Measurements from ENCODE around the gene KCTD15. TPM values are rescaled to one million over a fixed set of nuclear protein-coding genes. Genes with fewer than 3 reads are reported as not detected.

The KCTD15 gene
- polyA plus RNA-seq, 3 donors: 20.6 to 34.1 (median 26.2) TPM

- WGBS, 3 donors: 87 to 90% (median 88%) methylated on average over 6 of the region's 6 CpGs
- no peak overlapping the region for H3K27ac ChIP-seq (ENCODE audit: low read depth, low read length)
These were observed 28.9 kb downstream of the KCTD15 start for GRCh38 chr19:33825556-33825955.

- 80 to 87% (median 82%) methylated on average over 7 of the region's 7 CpGs for WGBS, 3 donors
- H3K27ac ChIP-seq (ENCODE audit: low read depth, low read length): no peak overlapping the region
These were observed 29.9 kb downstream of the KCTD15 start for GRCh38 chr19:33826521-33826920.

- 83 to 87% (median 85%) methylated on average over 13 of the region's 13 CpGs for WGBS, 3 donors
- no peak overlapping the region for H3K27ac ChIP-seq (ENCODE audit: low read depth, low read length)
These were observed 31.8 kb downstream of the KCTD15 start for GRCh38 chr19:33828266-33829075.

GRCh38 chr19:33830264-33830663, 33.6 kb downstream of the KCTD15 start:
- 89 to 93% (median 93%) methylated on average over 3 of the region's 3 CpGs for WGBS, 3 donors
- H3K27ac ChIP-seq (ENCODE audit: low read depth, low read length): no peak overlapping the region

- 57 to 86% (median 77%) methylated on average over 1 of the region's 1 CpG for WGBS, 3 donors
- no peak overlapping the region for H3K27ac ChIP-seq (ENCODE audit: low read depth, low read length)
These were observed 35.2 kb downstream of the KCTD15 start for GRCh38 chr19:33831825-33832224.

- H3K27ac ChIP-seq (ENCODE audit: low read depth, low read length): no peak overlapping the region
- 54 to 66% (median 56%) methylated on average over 7 of the region's 7 CpGs for WGBS, 3 donors
These were observed 36.0 kb downstream of the KCTD15 start for GRCh38 chr19:33832633-33833032.

- WGBS, 3 donors: 79 to 85% (median 83%) methylated on average over 4 of the region's 4 CpGs
- no peak overlapping the region for H3K27ac ChIP-seq (ENCODE audit: low read depth, low read length)
These were observed 43.7 kb downstream of the KCTD15 start for GRCh38 chr19:33840382-33840781.

- H3K27ac ChIP-seq (ENCODE audit: low read depth, low read length): no peak overlapping the region
- WGBS, 3 donors: 77 to 86% (median 83%) methylated on average over 4 of the region's 4 CpGs
These were observed 44.1 kb downstream of the KCTD15 start for GRCh38 chr19:33840783-33841182.

GRCh38 chr19:33841685-33842084, 45.0 kb downstream of the KCTD15 start:
- 79 to 82% (median 80%) methylated on average over 5 of the region's 5 CpGs for WGBS, 3 donors
- no peak overlapping the region for H3K27ac ChIP-seq (ENCODE audit: low read depth, low read length)

- 79 to 86% (median 81%) methylated on average over 3 of the region's 3 CpGs for WGBS, 3 donors
- H3K27ac ChIP-seq (ENCODE audit: low read depth, low read length): no peak overlapping the region
These were observed 47.8 kb downstream of the KCTD15 start for GRCh38 chr19:33844478-33844877.

- no peak overlapping the region for H3K27ac ChIP-seq (ENCODE audit: low read depth, low read length)
- WGBS, 3 donors: 73 to 82% (median 79%) methylated on average over 2 of the region's 2 CpGs
These were observed 48.8 kb downstream of the KCTD15 start for GRCh38 chr19:33845498-33845897.

- WGBS, 3 donors: 93 to 95% (median 94%) methylated on average over 5 of the region's 5 CpGs
- H3K27ac ChIP-seq (ENCODE audit: low read depth, low read length): no peak overlapping the region
These were observed 53.0 kb downstream of the KCTD15 start for GRCh38 chr19:33849551-33850147.

- H3K27ac ChIP-seq (ENCODE audit: low read depth, low read length): no peak overlapping the region
- 75 to 94% (median 88%) methylated on average over 17 of the region's 17 CpGs for WGBS, 3 donors
These were observed 62.3 kb downstream of the KCTD15 start for GRCh38 chr19:33859016-33859415.

- 76 to 84% (median 78%) methylated on average over 10 of the region's 10 CpGs for WGBS, 3 donors
- no peak overlapping the region for H3K27ac ChIP-seq (ENCODE audit: low read depth, low read length)
These were observed 63.8 kb downstream of the KCTD15 start for GRCh38 chr19:33860312-33861090.

GRCh38 chr19:33861950-33862349, 65.3 kb downstream of the KCTD15 start:
- no peak overlapping the region for H3K27ac ChIP-seq (ENCODE audit: low read depth, low read length)
- WGBS, 3 donors: 70 to 94% (median 89%) methylated on average over 3 of the region's 3 CpGs

GRCh38 chr19:33862981-33863380, 66.3 kb downstream of the KCTD15 start:
- no peak overlapping the region for H3K27ac ChIP-seq (ENCODE audit: low read depth, low read length)
- WGBS, 3 donors: 69 to 78% (median 72%) methylated on average over 4 of the region's 4 CpGs

- 91 to 97% (median 94%) methylated on average over 5 of the region's 5 CpGs for WGBS, 3 donors
- H3K27ac ChIP-seq (ENCODE audit: low read depth, low read length): no peak overlapping the region
These were observed 66.8 kb downstream of the KCTD15 start for GRCh38 chr19:33863436-33863835.

GRCh38 chr19:33864311-33864850, 67.7 kb downstream of the KCTD15 start:
- H3K27ac ChIP-seq (ENCODE audit: low read depth, low read length): no peak overlapping the region
- 62 to 80% (median 70%) methylated on average over 3 of the region's 3 CpGs for WGBS, 3 donors

- no peak overlapping the region for H3K27ac ChIP-seq (ENCODE audit: low read depth, low read length)
- WGBS, 3 donors: 90 to 95% (median 91%) methylated on average over 10 of the region's 10 CpGs
These were observed 68.6 kb downstream of the KCTD15 start for GRCh38 chr19:33865306-33865705.

All from adipose tissue (tissue), 3 donors.